Left renal cortex interstitium (tissue), 4 donors: ENCODE measurements around the gene PRR33. TPM values are rescaled to one million over a fixed set of nuclear protein-coding genes. Genes with fewer than 3 reads are reported as not detected.
"Not testable (repeated sequence)": the region's sequence is repeated elsewhere in the genome, so short reads cannot be mapped to it uniquely, and the experiment has no call there.

Experiments
- DNase-seq, 4 donors: peaks; one replicate each; pipeline ENCODE4 v3.0.0-alpha.2; 2013; ENCODE audit warnings: low read depth in 4 of 4, low spot score in 2 of 4, missing footprints in 1 of 4
- polyA plus RNA-seq, 4 donors: library from polyadenylated mRNA; unstranded; fragments of 120-200 nt; gene quantifications; one replicate each; pipeline ENCODE4 v1.2.1, GENCODE V29; 2013; ENCODE audit not compliant: insufficient read length in 4 of 4

PRR33 gene
- polyA plus RNA-seq, 4 donors, result 0.04 to 0.27 (median 0.19) TPM

GRCh38 chr11:1878137-1879031 is 13.3 kb downstream of the PRR33 start:
- DNase-seq, result no peak

GRCh38 chr11:1877211-1878136 is 14.2 kb downstream of the PRR33 start:
- no peak for DNase-seq

GRCh38 chr11:1876361-1877063 is 15.2 kb downstream of the PRR33 start:
- DNase-seq, result no peak

GRCh38 chr11:1875851-1876301 is 15.8 kb downstream of the PRR33 start:
- DNase-seq, result not testable (repeated sequence)

- no peak for DNase-seq
These were observed 16.4 kb downstream of the PRR33 start for GRCh38 chr11:1875093-1875850.

GRCh38 chr11:1874441-1875092 is 17.1 kb downstream of the PRR33 start:
- DNase-seq, result not testable (repeated sequence)

- DNase-seq, result not testable (repeated sequence)
These were observed 17.9 kb downstream of the PRR33 start for GRCh38 chr11:1873813-1874150.

- peak in 2 of 4 donors; percentile 75 to 84 for DNase-seq
These were observed 18.5 kb downstream of the PRR33 start for GRCh38 chr11:1873048-1873812.

GRCh38 chr11:1872267-1872985 is 19.3 kb downstream of the PRR33 start:
- no peak for DNase-seq

- DNase-seq, result no peak
These were observed 20.2 kb downstream of the PRR33 start for GRCh38 chr11:1871531-1871930.

- DNase-seq, result no peak
These were observed 20.8 kb downstream of the PRR33 start for GRCh38 chr11:1870721-1871466.

GRCh38 chr11:1870326-1870696 is 21.4 kb downstream of the PRR33 start:
- DNase-seq, result no peak

GRCh38 chr11:1869427-1870325 is 22.0 kb downstream of the PRR33 start:
- no peak for DNase-seq

GRCh38 chr11:1868636-1869291 is 22.9 kb downstream of the PRR33 start:
- DNase-seq, result no peak

- DNase-seq, result no peak
These were observed 23.5 kb downstream of the PRR33 start for GRCh38 chr11:1868056-1868635.

GRCh38 chr11:1867381-1867780 is 24.3 kb downstream of the PRR33 start:
- DNase-seq, result no peak
